Loucy (cell line): ENCODE data around the gene AGPAT3.

Source experiments
- H2AFZ ChIP-seq: fragments of 200-600 bp; sonication (generic); 2 replicates; pipeline ENCODE4 v1.6.0; 2016; ENCODE audit warnings: antibody characterized with exemption, mild to moderate bottlenecking, low read length, moderate library complexity
- H3F3A ChIP-seq: fragments of 200-600 bp; 2 replicates; pipeline ENCODE4 v1.6.0; 2016; ENCODE audit warnings: antibody characterized with exemption, low read depth, mild to moderate bottlenecking
- H3K27me3 ChIP-seq: fragments of 200-600 bp; sonication (generic); 2 replicates; pipeline ENCODE4 v1.6.1; 2014; ENCODE audit warnings: low read length, mild to moderate bottlenecking; ENCODE audit not compliant: insufficient read depth, poor library complexity, severe bottlenecking
- H3K36me3 ChIP-seq: fragments of 200-600 bp; sonication (generic); 2 replicates; pipeline ENCODE4 v1.6.1; 2016; ENCODE audit warnings: low read length; ENCODE audit not compliant: insufficient read depth
- H3K4me1 ChIP-seq: fragments of 200-600 bp; sonication (generic); 2 replicates; pipeline ENCODE4 v1.5.1; 2014; ENCODE audit warnings: low read length, mild to moderate bottlenecking; ENCODE audit not compliant: insufficient read depth, poor library complexity, severe bottlenecking
- H3K4me2 ChIP-seq: fragments of 200-600 bp; sonication (generic); 2 replicates; pipeline ENCODE4 v1.6.0; 2014; ENCODE audit warnings: antibody characterized with exemption, low read length, low read depth, mild to moderate bottlenecking; ENCODE audit not compliant: poor library complexity, severe bottlenecking
- H3K4me3 ChIP-seq: fragments of 200-600 bp; sonication (generic); 2 replicates; pipeline ENCODE4 v1.5.1; 2014; ENCODE audit warnings: low read length, mild to moderate bottlenecking, mixed read lengths; ENCODE audit not compliant: poor library complexity, severe bottlenecking
- H3K79me2 ChIP-seq: fragments of 200-600 bp; sonication (generic); 2 replicates; pipeline ENCODE4 v1.6.1; 2014; ENCODE audit warnings: low read length; ENCODE audit not compliant: insufficient read depth
- H3K9ac ChIP-seq: fragments of 200-600 bp; sonication (generic); 2 replicates; pipeline ENCODE4 v1.6.0; 2014; ENCODE audit warnings: mild to moderate bottlenecking, low read depth, low read length, moderate library complexity; ENCODE audit not compliant: poor library complexity, severe bottlenecking
- H3K9me2 ChIP-seq: fragments of 200-600 bp; sonication (generic); replicated peaks from 2 replicates; pipeline ENCODE4 v1.6.1; 2016; ENCODE audit warnings: low read depth, low read length, mixed read lengths
- H3K9me3 ChIP-seq: fragments of 200-600 bp; sonication (generic); 2 replicates; pipeline ENCODE4 v1.6.1; 2014; ENCODE audit warnings: mild to moderate bottlenecking, antibody characterized with exemption, low read length, low read depth; ENCODE audit not compliant: insufficient read depth
- H4K20me1 ChIP-seq: fragments of 200-600 bp; sonication (generic); 2 replicates; pipeline ENCODE4 v1.6.0; 2014; ENCODE audit warnings: antibody characterized with exemption, low read length, mild to moderate bottlenecking; ENCODE audit not compliant: insufficient read depth, poor library complexity, severe bottlenecking
- CTCF ChIP-seq: fragments of 200-600 bp; sonication (generic); conservative IDR thresholded peaks from 2 replicates; pipeline ENCODE4 v1.5.1; 2014; ENCODE audit warnings: mild to moderate bottlenecking, antibody characterized with exemption, low read length
- EZH2phosphoT487 ChIP-seq: fragments of 200-600 bp; IDR thresholded peaks from 2 replicates; pipeline ENCODE4 v1.6.1; 2018; ENCODE audit warnings: antibody characterized with exemption, mild to moderate bottlenecking, moderate library complexity, borderline replicate concordance

AGPAT3 gene

DNA sequence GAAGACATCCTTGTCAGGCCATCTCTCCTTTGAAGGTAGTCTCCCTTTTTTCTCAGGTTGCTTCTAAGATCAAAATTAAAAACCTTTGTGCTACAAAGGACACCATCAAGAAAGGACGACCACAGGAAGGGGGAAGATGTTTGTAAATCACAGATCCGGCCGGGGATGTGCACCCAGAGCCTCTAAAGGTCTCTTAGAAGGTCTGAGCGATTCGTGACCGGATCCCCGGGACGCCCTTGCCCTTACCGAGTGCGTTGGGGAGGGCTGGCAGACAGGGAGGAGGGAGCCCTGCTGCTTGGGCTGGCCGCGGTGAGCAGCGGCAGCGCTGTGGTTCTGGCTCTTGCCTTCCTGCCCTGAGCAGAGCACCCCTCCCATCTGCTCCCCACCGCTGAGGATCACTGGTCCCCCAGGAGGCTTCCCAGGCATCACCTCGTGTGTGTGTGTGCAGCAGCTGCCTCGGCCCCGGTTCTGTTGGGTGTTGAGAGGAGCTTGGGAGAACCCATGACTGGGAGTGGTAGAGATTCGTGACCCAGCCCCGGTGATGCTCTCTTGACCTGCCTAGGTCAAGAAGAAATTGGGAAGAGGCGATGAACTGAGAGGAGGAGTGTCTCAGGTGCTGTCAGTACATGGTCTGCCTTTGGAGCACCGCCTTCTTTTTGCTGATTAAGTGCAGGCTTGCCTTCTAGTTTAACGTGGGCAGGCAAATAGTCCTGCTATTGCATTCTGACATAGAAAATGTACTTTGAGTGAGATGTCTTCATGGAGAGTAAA, 34.5 kb downstream of the AGPAT3 start:
- peaks cover 56% of the 10 kb centered on the region; the same call in 1 of the 2 replicates for H3K79me2 ChIP-seq
- H3F3A ChIP-seq = no peaks in the 10 kb centered on the region
- no peaks in the 10 kb centered on the region for H3K27me3 ChIP-seq
- H2AFZ ChIP-seq = no peak overlapping the region
- peaks cover under 1% of the 10 kb centered on the region for H4K20me1 ChIP-seq
- H3K9me3 ChIP-seq = no peaks in the 10 kb centered on the region
- H3K4me1 ChIP-seq = no peaks in the 10 kb centered on the region
- no peak overlapping the region for H3K9ac ChIP-seq
- TF ChIP-seq EZH2phosphoT487 = no peak
- TF ChIP-seq CTCF = no peak
- H3K36me3 ChIP-seq = peaks cover 12% of the 10 kb centered on the region; the same call in 1 of the 2 replicates
- H3K9me2 ChIP-seq = no peaks in the 10 kb centered on the region
- H3K4me2 ChIP-seq = no peak overlapping the region
- no peak overlapping the region for H3K4me3 ChIP-seq

GRCh38 chr21:43900078-43900385, 35.0 kb downstream of the AGPAT3 start:
- Histone ChIP-seq H2AFZ (no peak overlapping the region), H3K4me1 (no peaks in the 10 kb centered on the region), H3K9ac (no peak overlapping the region), H4K20me1 (peaks cover 2% of the 10 kb centered on the region), H3K4me2 (no peak overlapping the region), H3K9me3 (no peaks in the 10 kb centered on the region), H3K27me3 (no peaks in the 10 kb centered on the region), H3K36me3 (peaks cover 12% of the 10 kb centered on the region; the same call in 1 of the 2 replicates), H3K9me2 (no peaks in the 10 kb centered on the region), H3K4me3 (no peak overlapping the region), H3F3A (no peaks in the 10 kb centered on the region), H3K79me2 (peaks cover 53% of the 10 kb centered on the region; the same call in 1 of the 2 replicates)
- no peak for TF ChIP-seq EZH2phosphoT487
- no peak for TF ChIP-seq CTCF

DNA sequence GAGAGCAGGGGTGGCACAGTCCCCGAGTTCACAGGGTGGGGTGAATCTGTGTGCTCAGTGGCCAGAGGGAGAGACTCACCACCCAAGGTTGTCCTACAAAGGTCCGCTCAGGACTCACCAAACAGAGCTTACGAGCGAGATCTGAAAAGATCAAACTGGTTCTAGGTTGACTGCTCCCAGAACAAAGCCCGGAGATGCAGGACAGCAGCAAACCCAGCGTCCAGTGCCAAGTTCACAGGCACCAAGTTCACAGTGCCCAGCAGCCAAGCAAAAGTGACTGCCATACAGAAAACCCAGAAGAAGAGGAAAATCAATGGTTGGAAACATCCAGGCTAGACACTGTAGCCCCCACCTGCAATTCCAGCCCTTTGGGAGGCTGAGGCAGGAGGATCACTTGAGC, 35.7 kb downstream of the AGPAT3 start:
- peaks cover 57% of the 10 kb centered on the region; the same call in 1 of the 2 replicates for H3K79me2 ChIP-seq

More for the DNA sequence above, 35.7 kb downstream of the AGPAT3 start:
- Histone ChIP-seq H3K27me3 (no peaks in the 10 kb centered on the region), H3K36me3 (peaks cover 12% of the 10 kb centered on the region; the same call in 1 of the 2 replicates), H3K4me3 (no peak overlapping the region), H3K9me2 (no peaks in the 10 kb centered on the region), H3K4me1 (no peaks in the 10 kb centered on the region), H3K4me2 (no peak overlapping the region), H3F3A (no peaks in the 10 kb centered on the region), H2AFZ (no peak overlapping the region), H4K20me1 (peaks cover 2% of the 10 kb centered on the region), H3K9ac (no peak overlapping the region), H3K9me3 (no peaks in the 10 kb centered on the region)
- TF ChIP-seq CTCF (no peak), EZH2phosphoT487 (no peak)
